Breast epithelium (tissue), 3 donors: ENCODE data around the gene FAM241B.

Source experiments
- POLR2A ChIP-seq: fragments of 450-650 bp; IDR thresholded peaks from one replicate; pipeline ENCODE4 v1.6.1; 2016; ENCODE audit warnings: antibody characterized with exemption, mild to moderate bottlenecking, moderate library complexity
- TF ChIP-seq, protein P1 (sequence below), 3 donors: fragments of 450-650 bp; IDR thresholded peaks; one replicate each; pipeline ENCODE4 v1.5.1; 2016 to 2017; ENCODE audit warnings: antibody characterized with exemption in 3 of 3, mild to moderate bottlenecking in 3 of 3, moderate library complexity in 3 of 3

DNA sequence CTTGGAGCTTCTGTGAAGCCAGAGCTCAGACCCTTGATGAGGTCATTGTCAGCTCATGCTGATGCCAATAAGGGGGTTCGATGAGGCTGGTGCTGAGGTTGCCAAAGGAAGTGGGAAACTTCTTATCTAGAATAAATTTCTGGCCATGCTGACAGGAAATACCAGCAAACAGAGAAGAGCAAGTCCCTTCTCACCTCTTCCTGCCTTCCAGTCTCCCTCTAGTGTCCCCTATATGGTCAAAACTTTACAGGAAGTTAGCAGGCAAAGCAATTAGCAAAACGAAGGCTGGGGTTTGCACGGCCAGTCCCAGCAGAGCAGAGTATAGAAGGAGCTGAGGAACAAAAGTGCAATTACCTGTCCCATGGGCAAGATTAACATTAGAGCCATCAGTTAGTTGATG is 41.7 kb upstream of the FAM241B start:
- TF ChIP-seq, protein P1, sequence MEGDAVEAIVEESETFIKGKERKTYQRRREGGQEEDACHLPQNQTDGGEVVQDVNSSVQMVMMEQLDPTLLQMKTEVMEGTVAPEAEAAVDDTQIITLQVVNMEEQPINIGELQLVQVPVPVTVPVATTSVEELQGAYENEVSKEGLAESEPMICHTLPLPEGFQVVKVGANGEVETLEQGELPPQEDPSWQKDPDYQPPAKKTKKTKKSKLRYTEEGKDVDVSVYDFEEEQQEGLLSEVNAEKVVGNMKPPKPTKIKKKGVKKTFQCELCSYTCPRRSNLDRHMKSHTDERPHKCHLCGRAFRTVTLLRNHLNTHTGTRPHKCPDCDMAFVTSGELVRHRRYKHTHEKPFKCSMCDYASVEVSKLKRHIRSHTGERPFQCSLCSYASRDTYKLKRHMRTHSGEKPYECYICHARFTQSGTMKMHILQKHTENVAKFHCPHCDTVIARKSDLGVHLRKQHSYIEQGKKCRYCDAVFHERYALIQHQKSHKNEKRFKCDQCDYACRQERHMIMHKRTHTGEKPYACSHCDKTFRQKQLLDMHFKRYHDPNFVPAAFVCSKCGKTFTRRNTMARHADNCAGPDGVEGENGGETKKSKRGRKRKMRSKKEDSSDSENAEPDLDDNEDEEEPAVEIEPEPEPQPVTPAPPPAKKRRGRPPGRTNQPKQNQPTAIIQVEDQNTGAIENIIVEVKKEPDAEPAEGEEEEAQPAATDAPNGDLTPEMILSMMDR (IDR thresholded peaks at IDR 0.05), result no peak
- TF ChIP-seq POLR2A, result no peak
